Psoas muscle (tissue), 8 donors: ENCODE measurements around the gene IFNG. TPM values are rescaled to one million over a fixed set of nuclear protein-coding genes. Genes with fewer than 3 reads are reported as not detected.
"Not testable (repeated sequence)": the region's sequence is repeated elsewhere in the genome, so short reads cannot be mapped to it uniquely, and the experiment has no call there.

ENCODE experiments used
- ATAC-seq, 4 donors: fragments of 200-7000 bp; cut with Tn5 transposase; one replicate each; pipeline ENCODE4 v1.9.1; 2020; ENCODE audit warnings: moderate library complexity in 3 of 4, mild to moderate bottlenecking in 2 of 4
- DNase-seq, 2 donors: peaks; one replicate each; pipeline ENCODE4 v3.0.0-alpha.2; 2020
- H3K27ac ChIP-seq: fragments of 200-600 bp; one replicate; pipeline ENCODE4 v1.8.0; 2022
- H3K27me3 ChIP-seq, 3 donors: fragments of 200-600 bp in 1 of 3; one replicate each; pipeline versions ENCODE4 v1.6.1 to v1.8.0; 2013 to 2022; ENCODE audit warnings: low read length in 2 of 3, mild to moderate bottlenecking in 2 of 3, moderate library complexity in 1 of 3; ENCODE audit not compliant: insufficient read depth in 3 of 3
- H3K36me3 ChIP-seq, 2 donors: fragments of 200-600 bp in 1 of 2; one replicate each; pipeline versions ENCODE4 v1.6.1 to v1.8.0; 2013 to 2022; ENCODE audit warnings: low read depth in 1 of 2, mild to moderate bottlenecking in 1 of 2, moderate library complexity in 1 of 2; ENCODE audit not compliant: insufficient read depth in 1 of 2
- H3K4me1 ChIP-seq: fragments of 200-600 bp; one replicate; pipeline ENCODE4 v1.8.0; 2022
- H3K4me3 ChIP-seq: fragments of 200-600 bp; one replicate; pipeline ENCODE4 v1.8.0; 2022; ENCODE audit warnings: mild to moderate bottlenecking
- H3K9me3 ChIP-seq: fragments of 200-600 bp; one replicate; pipeline ENCODE4 v1.8.0; 2022
- CTCF ChIP-seq: fragments of 200-600 bp; IDR thresholded peaks from one replicate; pipeline ENCODE4 v1.8.0; 2022; ENCODE audit warnings: antibody characterized with exemption
- WGBS, 3 donors: extraction: QIAGEN DNeasy Blood & Tissue Kit; methylation state at CpG; one replicate each; pipeline versions ENCODE4 v1.1.6 to v1.1.7; 2013; 5-methylcytosine and 5-hydroxymethylcytosine counted together
- intact Hi-C, 2 donors: fragments of 100-400 bp; cut with DNase I; formaldehyde crosslinking; loops; one replicate each; pipeline versions ENCODE4 v1.11.0 to v1.14.2; 2022
- long read RNA-seq, 2 donors: library from polyadenylated mRNA; unstranded; transcript quantifications; one replicate each; pipeline ENCODE4 v2.0.0, GENCODE V29; 2021
- polyA plus RNA-seq, 3 donors: library from polyadenylated mRNA; stranded (reverse); fragments of 200-250 nt; gene quantifications; one replicate each; pipeline ENCODE4 v1.2.3, GENCODE V29; 2013
- total RNA-seq, 4 donors: library from RNA; stranded (reverse); fragmentation: NEBNext Ultra II Directional in 2 of 4; extraction: Animal tissue kit (Norgen Biotek cat#: 25700) in 2 of 4; gene quantifications; one replicate each; pipeline versions ENCODE4 v1.2.1 to v1.2.4, GENCODE V29; 2021 to 2023
- donor health status: healthy with polysubstance abuse.
- donor health status: DM: no; HTN: no; CAD: no; lungs with moderate emphysema.
- donor health status: Bipolar disorder and iron deficiency.
- donor health status: healthy.
- donor health status: DM: yes; HTN: yes; CAD: no.
- donor health status: DM: no; HTN: no; CAD: no.
- donor health status: DM: no; HTN: no; CAD: no.
- donor health status: DM: yes; HTN: yes; CAD: no.

Gene IFNG
- total RNA-seq (not detected), polyA plus RNA-seq (not detected)
- long read RNA-seq, donor 1 = 0 reads
- long read RNA-seq, donor 2 = 0 reads

DNA sequence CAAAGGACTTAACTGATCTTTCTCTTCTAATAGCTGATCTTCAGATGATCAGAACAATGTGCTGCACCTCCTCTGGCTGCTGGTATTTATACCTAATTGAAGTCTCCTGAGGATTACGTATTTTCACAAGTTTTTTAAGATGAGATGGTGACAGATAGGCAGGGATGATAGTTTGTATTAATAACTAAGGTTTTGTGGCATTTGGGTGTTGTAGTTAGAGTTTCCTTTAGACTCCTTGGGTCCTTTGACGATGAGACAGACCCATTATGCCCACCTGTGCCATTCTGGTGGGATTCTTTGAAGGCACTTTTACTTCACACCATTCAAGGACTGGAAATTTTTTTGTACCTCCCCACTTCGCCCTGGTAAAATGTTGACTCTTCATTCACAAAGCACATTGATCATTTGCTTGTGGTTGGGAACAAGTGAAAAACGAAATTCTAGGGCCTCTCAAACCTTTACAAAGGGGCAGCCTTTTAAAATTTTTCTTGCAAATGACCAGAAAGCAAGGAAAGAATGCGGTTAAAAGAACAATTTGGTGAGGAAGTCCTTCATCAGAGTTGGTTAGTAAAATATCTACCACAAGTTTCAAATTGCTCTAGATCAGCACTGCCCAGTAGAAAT is at the start of gene IFNG:
TSS of gene IFNG (minus strand) at position 60 of the 624 bp plus-strand sequence. CDS start 125 bp downstream, outside the sequence.
- intact Hi-C loops = loop anchor here (5.0 kb wide), 2 partner anchors 42 to 122 kb away; no protein-coding TSS in a partner anchor
- H3K27me3 ChIP-seq = no peaks in the 10 kb centered on the region
- no peak for ATAC-seq
- no peak for TF ChIP-seq CTCF
- no peaks in the 10 kb centered on the region for H3K36me3 ChIP-seq
- no peaks in the 10 kb centered on the region for H3K9me3 ChIP-seq
- H3K4me3 ChIP-seq = no peak within 1 kb of the TSS
- no peaks in the 10 kb centered on the region for H3K4me1 ChIP-seq
- no peak for DNase-seq
- WGBS, 3 donors = 78 to 85% (median 83%) methylated on average over 5 of the region's 5 CpGs
- no peak within 1 kb of the TSS for H3K27ac ChIP-seq

DNA sequence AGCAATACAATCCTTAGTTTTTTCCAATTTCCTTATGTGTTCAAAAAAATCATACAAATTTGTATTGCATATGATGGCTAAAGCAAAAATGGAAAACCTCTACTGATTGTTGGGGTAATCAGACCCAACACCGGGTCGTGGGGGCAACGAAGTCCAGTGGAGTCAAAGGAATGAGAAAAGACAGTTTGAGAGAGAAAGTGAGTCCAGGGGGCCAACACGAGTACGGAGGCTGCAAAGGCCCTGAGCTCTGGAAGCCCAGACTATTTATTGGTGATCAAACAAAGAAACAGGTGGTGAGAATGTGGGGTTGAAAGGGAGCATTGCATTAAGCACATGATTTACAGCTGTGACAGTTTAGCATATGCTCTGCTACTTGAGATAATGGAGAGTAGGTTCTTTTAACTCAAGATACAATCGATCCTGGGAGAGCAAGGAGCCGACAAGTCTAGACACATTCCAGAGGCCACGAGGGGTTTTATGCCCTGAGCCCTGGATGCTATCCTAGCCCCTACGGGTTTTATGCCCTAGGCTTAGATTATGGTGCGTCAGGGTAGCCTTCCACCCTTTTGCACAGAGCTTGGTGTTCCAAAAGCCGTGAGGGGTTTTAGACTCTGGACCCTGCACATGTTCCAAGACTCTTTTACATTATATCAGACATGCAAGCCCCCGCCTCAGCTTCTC is 49.6 kb upstream of the IFNG start:
- DNase-seq, H3K36me3 ChIP-seq, H3K9me3 ChIP-seq, ATAC-seq, H3K27ac ChIP-seq, H3K4me1 ChIP-seq, H3K27me3 ChIP-seq, intact Hi-C loops, H3K4me3 ChIP-seq: not testable (repeated sequence)
- WGBS, 3 donors = 33 to 38% (median 33%) methylated on average over 12 of the region's 12 CpGs

DNA sequence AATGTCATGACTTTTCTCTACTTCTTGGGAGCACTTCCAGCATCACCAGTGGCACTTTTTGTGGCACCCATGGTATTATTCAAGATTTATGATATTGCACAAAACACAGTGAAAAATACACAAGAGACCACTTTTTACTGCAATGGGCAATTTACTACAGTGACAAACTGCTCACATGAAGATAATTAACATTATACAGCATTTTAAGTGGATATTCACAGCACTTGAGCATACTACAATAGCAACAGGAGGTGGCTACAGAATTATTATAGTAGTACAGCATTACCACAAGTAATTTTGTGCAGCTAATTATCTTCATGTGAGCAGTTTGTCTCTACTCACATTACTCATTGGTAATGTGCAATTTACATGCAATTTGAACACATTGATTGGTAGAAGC is 47.7 kb upstream of the IFNG start:
- DNase-seq (no peak), ATAC-seq (no peak)
- no peaks in the 10 kb centered on the region for H3K4me1 ChIP-seq
- no peak overlapping the region for H3K27ac ChIP-seq
- no peaks in the 10 kb centered on the region for H3K9me3 ChIP-seq
- TF ChIP-seq CTCF = no peak
- H3K4me3 ChIP-seq = no peak overlapping the region
- intact Hi-C loops = no loop called here
- no peaks in the 10 kb centered on the region for H3K36me3 ChIP-seq
- H3K27me3 ChIP-seq = no peaks in the 10 kb centered on the region

DNA sequence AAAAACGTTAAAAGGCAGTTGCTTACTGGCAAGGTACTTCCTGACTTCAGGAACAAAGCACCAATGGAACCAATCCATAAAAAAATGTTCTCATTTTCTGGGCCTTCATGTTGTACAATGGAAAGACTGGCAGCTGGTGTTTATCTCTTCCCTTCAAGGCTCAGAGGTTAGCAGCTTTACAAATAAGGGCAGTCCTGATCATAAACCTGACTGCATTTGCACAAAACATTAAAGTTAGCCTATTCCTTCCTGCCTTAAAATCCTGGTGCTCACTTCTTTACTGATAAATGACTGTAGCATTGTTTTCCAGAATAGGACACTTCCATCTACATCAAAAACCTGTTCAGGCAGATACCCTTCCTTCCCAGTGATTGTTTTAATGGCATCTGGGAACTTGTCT is 46.9 kb upstream of the IFNG start:
- DNase-seq = no peak
- 16 to 47% (median 36%) methylated on average over 1 of the region's 1 CpG for WGBS, 3 donors

More for the DNA sequence above, 46.9 kb upstream of the IFNG start:
- no peak overlapping the region for H3K4me3 ChIP-seq
- no peaks in the 10 kb centered on the region for H3K27me3 ChIP-seq
- no peak overlapping the region for H3K27ac ChIP-seq
- H3K36me3 ChIP-seq = no peaks in the 10 kb centered on the region
- no peak for TF ChIP-seq CTCF
- H3K4me1 ChIP-seq = no peaks in the 10 kb centered on the region
- H3K9me3 ChIP-seq = no peaks in the 10 kb centered on the region
- ATAC-seq = no peak
- intact Hi-C loops = no loop called here
